Measurements from ENCODE around the gene MMP19. TPM values are rescaled to one million over a fixed set of nuclear protein-coding genes. Genes with fewer than 3 reads are reported as not detected.

MMP19 gene
- polyA plus RNA-seq, 3 donors, result 0.61 to 1.2 (median 0.77) TPM

DNA sequence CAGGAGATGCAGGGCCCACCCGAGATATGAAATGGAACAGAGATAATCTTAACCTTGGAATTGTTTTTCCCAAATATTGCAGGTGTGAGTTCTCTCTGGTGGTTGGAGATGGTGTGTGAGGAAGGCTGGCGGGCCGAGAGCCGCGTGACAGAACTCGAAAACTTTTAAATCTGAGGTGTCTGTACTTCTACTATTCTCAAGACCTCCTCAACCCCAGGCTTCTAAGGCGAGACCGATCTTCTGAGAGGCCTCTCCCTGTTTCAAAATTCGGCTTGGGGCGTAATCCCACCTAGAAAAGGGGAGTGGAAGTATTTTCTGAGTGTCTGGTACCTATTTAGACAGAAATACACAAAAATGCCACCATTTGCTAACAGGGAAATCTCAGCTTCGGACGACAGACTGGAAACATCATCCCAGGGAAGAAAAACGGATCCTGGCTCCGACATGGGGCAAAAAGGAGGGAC, 25.8 kb downstream of the MMP19 start:
- peak; percentile 42 for DNase-seq

GRCh38 chr12:55815473-55815872, 27.3 kb downstream of the MMP19 start:
- no peak for DNase-seq

- DNase-seq, result no peak
These were observed 28.5 kb downstream of the MMP19 start for GRCh38 chr12:55814257-55814656.

GRCh38 chr12:55812088-55812487, 30.6 kb downstream of the MMP19 start:
- DNase-seq, result no peak

GRCh38 chr12:55809274-55809673, 33.5 kb downstream of the MMP19 start:
- DNase-seq, result no peak

- no peak for DNase-seq
These were observed 35.8 kb downstream of the MMP19 start for GRCh38 chr12:55806982-55807381.

GRCh38 chr12:55797550-55797949, 45.2 kb downstream of the MMP19 start:
- DNase-seq, result no peak

- peak; percentile 71 for DNase-seq
These were observed 45.7 kb downstream of the MMP19 start for GRCh38 chr12:55797068-55797467.

- DNase-seq, result no peak
These were observed 46.8 kb downstream of the MMP19 start for GRCh38 chr12:55795950-55796349.

DNA sequence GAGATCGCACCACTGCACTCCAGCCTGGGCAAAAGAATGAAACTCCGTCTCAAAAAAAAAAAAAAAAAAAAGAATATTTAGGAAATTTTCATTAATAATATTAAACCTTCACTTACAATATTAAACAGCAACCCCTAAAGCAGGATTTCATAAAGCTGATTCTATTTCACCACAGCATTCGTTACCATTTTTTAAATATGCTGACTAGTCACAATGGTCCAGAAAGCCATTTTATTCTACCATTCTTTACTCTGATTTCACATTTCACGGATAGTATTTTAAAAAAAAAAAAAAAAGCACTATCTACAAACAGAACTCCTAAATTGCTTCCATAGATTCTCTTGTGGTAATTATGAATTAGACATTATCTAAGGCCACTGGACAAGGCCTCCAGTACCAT, 52.8 kb downstream of the MMP19 start:
- no peak for DNase-seq

DNA sequence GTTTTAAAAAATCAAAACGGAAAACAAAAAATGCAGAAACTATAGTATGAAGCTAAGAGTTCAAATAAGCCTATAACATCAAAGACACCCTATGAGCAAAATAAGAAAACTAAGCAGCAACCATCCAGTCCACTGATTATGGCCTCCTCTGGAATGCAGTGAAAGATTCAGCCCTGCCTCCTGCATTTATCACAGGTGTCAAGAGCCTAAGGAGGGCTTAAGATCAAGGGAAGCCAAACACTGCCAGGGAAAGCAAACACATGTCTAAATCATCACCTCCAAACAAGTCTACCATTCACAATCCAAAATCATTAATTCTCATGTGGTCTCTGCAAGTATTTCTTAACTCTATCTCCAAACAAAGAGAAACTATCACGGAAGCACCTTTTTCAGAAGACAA, 53.6 kb downstream of the MMP19 start:
- peak; percentile 51 for DNase-seq

DNA sequence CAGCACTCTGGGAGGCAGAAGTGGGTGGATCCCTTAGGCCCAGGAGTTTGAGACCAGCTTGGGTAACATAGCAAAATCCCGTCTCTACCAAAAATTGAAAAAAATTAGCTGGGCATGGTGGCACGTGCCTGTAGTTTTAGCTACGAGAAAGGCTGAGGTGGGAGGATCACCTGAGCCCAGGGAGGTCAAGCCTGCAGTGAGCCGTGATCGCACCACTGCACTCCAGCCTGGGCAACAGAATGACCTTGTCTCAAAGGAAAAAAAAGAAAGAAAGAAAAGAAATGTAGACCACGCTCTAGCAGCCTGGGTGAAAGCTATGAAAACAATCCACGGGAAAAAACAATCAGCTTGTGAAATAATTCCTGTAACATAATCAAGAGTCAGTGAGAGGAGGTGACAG, 54.2 kb downstream of the MMP19 start:
- no peak for DNase-seq

Other genes starting within 250 kb of the MMP19 start
- not detected for gene OR10P1, start 206.0 kb downstream of the MMP19 start, polyA plus RNA-seq (ENCODE audit: insufficient read length in 3 of 3)
- 10 to 100 TPM; 38.2 to 43.3 (median 38.9) TPM for gene ITGA7, start 135.0 kb downstream of the MMP19 start, polyA plus RNA-seq (ENCODE audit: insufficient read length in 3 of 3)
- 100 to 1,000 TPM; 114 to 141 (median 120) TPM for gene BLOC1S1, start 126.9 kb downstream of the MMP19 start, polyA plus RNA-seq (ENCODE audit: insufficient read length in 3 of 3)
- 10 to 100 TPM; 22.2 to 41.6 (median 41.4) TPM for gene RDH5, start 122.5 kb downstream of the MMP19 start, polyA plus RNA-seq (ENCODE audit: insufficient read length in 3 of 3)
- gene CD63, start 113.9 kb downstream of the MMP19 start, polyA plus RNA-seq (ENCODE audit: insufficient read length in 3 of 3), result 100 to 1,000 TPM; 637 to 739 (median 680) TPM
- gene GDF11, start 99.8 kb downstream of the MMP19 start, polyA plus RNA-seq (ENCODE audit: insufficient read length in 3 of 3), result 10 to 100 TPM; 21.3 to 24.6 (median 23.9) TPM
- 100 to 1,000 TPM; 105 to 132 (median 112) TPM for gene SARNP, start 25.2 kb downstream of the MMP19 start, polyA plus RNA-seq (ENCODE audit: insufficient read length in 3 of 3)
- 10 to 100 TPM; 30.2 to 36.3 (median 34.8) TPM for gene ORMDL2, start 24.9 kb downstream of the MMP19 start, polyA plus RNA-seq (ENCODE audit: insufficient read length in 3 of 3)
- 10 to 100 TPM; 44.8 to 46.9 (median 45.3) TPM for gene DNAJC14, start 13.3 kb downstream of the MMP19 start, polyA plus RNA-seq (ENCODE audit: insufficient read length in 3 of 3)
- 10 to 100 TPM; 33.2 to 41.1 (median 36.7) TPM for gene PYM1, start 85.0 kb upstream of the MMP19 start, polyA plus RNA-seq (ENCODE audit: insufficient read length in 3 of 3)
- 10 to 100 TPM; 17.7 to 26.1 (median 17.7) TPM for gene DGKA, start 88.2 kb upstream of the MMP19 start, polyA plus RNA-seq (ENCODE audit: insufficient read length in 3 of 3)
- gene PMEL, start 123.1 kb upstream of the MMP19 start, polyA plus RNA-seq (ENCODE audit: insufficient read length in 3 of 3), result 1 to 10 TPM; 3.3 to 5.2 (median 3.6) TPM
- 10 to 100 TPM; 60.6 to 74.6 (median 61.6) TPM for gene CDK2, start 123.9 kb upstream of the MMP19 start, polyA plus RNA-seq (ENCODE audit: insufficient read length in 3 of 3)
- 100 to 1,000 TPM; 149 to 175 (median 158) TPM for gene RAB5B, start 131.1 kb upstream of the MMP19 start, polyA plus RNA-seq (ENCODE audit: insufficient read length in 3 of 3)
- gene SUOX, start 154.3 kb upstream of the MMP19 start, polyA plus RNA-seq (ENCODE audit: insufficient read length in 3 of 3), result 10 to 100 TPM; 49.5 to 56.8 (median 53.3) TPM
- gene IKZF4, start 178.1 kb upstream of the MMP19 start, polyA plus RNA-seq (ENCODE audit: insufficient read length in 3 of 3), result 10 to 100 TPM; 15.8 to 23.6 (median 20.1) TPM
- 100 to 1,000 TPM; 366 to 522 (median 513) TPM for gene RPS26, start 199.0 kb upstream of the MMP19 start, polyA plus RNA-seq (ENCODE audit: insufficient read length in 3 of 3)
- 100 to 1,000 TPM in 2 of 3 donors, 10 to 100 TPM in 1; 70.3 to 125 (median 113) TPM for gene ERBB3, start 237.2 kb upstream of the MMP19 start, polyA plus RNA-seq (ENCODE audit: insufficient read length in 3 of 3)

Data from renal pelvis (tissue), 4 donors.